ENCODE measurements around the gene SLC18A3. TPM values are rescaled to one million over a fixed set of nuclear protein-coding genes. Genes with fewer than 3 reads are reported as not detected.
A peak's percentile ranks its signal among the peaks of the same experiment; 100 is the strongest.

The SLC18A3 gene
- total and polyA plus RNA-seq, 2 donors, result 0.07 TPM; not detected in 1

DNA sequence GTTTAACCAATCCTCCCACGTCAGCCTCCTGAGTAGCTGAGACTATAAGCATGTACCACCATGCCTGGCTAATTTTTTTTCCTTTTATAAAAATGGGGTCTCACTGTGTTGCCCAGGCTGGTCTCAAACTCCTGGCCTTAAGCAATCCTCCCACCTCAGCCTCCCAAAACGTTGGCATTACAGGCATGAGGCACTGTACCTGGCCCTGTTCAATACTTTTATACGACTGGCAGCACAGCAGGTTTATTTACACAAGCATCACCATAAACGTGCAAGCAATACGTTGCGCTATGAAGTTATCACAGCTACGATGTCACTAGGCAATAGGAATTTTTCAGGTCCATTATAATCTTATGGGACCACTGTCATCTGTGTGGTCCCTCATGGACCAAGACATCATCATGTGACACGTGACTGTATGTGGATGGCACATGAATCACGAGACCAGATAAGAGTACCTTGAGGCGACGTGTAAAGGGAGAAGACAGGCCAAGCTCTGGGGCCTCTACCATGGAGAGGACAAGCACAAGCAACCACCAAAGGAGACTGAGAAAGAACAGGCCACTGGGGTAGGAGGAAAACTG, 34.5 kb upstream of the SLC18A3 start:
- WGBS, result 89% methylated on average over 11 of the region's 11 CpGs
- no peak overlapping the region for H3K27ac ChIP-seq (ENCODE audit: low read depth in 1 of 2, low read length in 1 of 2)

DNA sequence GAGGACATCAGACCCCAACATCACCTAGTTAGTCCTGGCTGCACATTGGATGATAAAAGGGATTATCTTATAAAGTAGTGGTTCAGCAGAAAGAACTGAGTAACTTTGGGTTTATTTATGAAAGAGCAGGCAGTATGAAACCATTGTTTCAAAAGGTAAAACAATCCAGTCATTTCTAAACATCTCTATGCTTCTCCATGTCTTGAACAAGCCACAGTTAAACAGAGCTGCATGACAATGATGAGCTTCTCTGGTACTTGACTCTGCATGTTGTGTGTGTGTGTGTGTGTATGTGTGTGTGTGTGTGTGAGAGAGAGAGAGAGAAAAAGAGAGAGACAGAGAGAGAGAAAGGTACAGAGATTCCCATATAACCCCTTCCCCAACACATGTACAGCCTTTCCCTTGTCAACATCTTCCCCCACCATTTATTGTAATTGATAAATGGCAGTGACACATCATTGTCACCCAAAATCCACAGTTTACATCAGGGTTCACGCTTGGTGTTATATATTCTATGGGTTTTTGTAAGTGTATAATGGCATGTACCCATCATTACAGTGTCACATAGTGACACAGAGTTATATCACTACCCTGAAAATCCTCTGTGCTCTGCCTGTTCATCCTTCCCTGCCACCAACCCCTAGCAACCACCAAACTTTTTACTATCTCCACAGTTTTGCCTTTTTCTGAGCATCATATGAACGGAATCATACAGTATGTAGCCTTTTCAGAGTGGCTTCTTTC, 32.8 kb upstream of the SLC18A3 start:
- WGBS, result 90% methylated on average over 2 of the region's 2 CpGs

More for the DNA sequence above, 34.5 kb upstream of the SLC18A3 start:
- no peaks in the 10 kb centered on the region for H3K9me3 ChIP-seq (ENCODE audit: control insufficient read depth in 2 of 2, insufficient read depth in 1 of 2, low read length in 1 of 2)
- no peak overlapping the region for H3K4me3 ChIP-seq (ENCODE audit: low read length in 2 of 2)
- no peaks in the 10 kb centered on the region for H3K36me3 ChIP-seq (ENCODE audit: control insufficient read depth in 2 of 2, insufficient read depth in 2 of 2, low read length in 1 of 2)
- no peaks in the 10 kb centered on the region for H3K4me1 ChIP-seq (ENCODE audit: control insufficient read depth in 2 of 2, insufficient read depth in 2 of 2, low read length in 2 of 2)
- H3K27me3 ChIP-seq (ENCODE audit: control insufficient read depth in 2 of 2, insufficient read depth in 1 of 2, low read length in 1 of 2), result peaks cover 0 to 2% of the 10 kb centered on the region in 2 donors
- no peak for DNase-seq (ENCODE audit: low read depth in 6 of 9, low spot score in 9 of 9)

DNA sequence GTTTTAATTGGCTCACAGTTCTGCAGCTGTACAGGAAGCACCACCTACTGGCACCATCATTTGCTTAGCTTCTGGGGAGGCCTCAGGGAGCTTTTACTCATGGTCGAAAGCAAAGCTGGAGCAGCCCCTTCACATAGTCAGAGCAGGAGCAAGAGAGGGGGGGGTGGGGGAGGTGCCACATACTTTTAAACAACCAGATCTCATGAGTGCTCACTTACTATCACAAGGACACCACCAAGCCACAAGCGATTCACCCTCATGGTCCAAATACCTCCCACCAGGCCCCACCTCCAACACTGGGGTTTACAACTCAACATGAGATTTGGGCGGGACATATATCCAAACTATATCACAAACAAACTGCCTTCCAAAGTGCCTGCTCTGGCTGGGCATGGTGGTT, 31.7 kb upstream of the SLC18A3 start:
- Histone ChIP-seq H3K27ac (ENCODE audit: low read depth in 1 of 2, low read length in 1 of 2) (no peak overlapping the region), H3K36me3 (ENCODE audit: control insufficient read depth in 2 of 2, insufficient read depth in 2 of 2, low read length in 1 of 2) (no peaks in the 10 kb centered on the region), H3K9me3 (ENCODE audit: control insufficient read depth in 2 of 2, insufficient read depth in 1 of 2, low read length in 1 of 2) (no peaks in the 10 kb centered on the region), H3K27me3 (ENCODE audit: control insufficient read depth in 2 of 2, insufficient read depth in 1 of 2, low read length in 1 of 2) (no peaks in the 10 kb centered on the region), H3K4me1 (ENCODE audit: control insufficient read depth in 2 of 2, insufficient read depth in 2 of 2, low read length in 2 of 2) (no peaks in the 10 kb centered on the region), H3K4me3 (ENCODE audit: low read length in 2 of 2) (no peak overlapping the region)
- DNase-seq (ENCODE audit: low read depth in 6 of 9, low spot score in 9 of 9), result no peak
- 97% methylated on average over 3 of the region's 3 CpGs for WGBS

More for the DNA sequence above, 32.8 kb upstream of the SLC18A3 start:
- Histone ChIP-seq H3K4me3 (ENCODE audit: low read length in 2 of 2) (no peak overlapping the region), H3K36me3 (ENCODE audit: control insufficient read depth in 2 of 2, insufficient read depth in 2 of 2, low read length in 1 of 2) (no peaks in the 10 kb centered on the region), H3K27ac (ENCODE audit: low read depth in 1 of 2, low read length in 1 of 2) (no peak overlapping the region), H3K27me3 (ENCODE audit: control insufficient read depth in 2 of 2, insufficient read depth in 1 of 2, low read length in 1 of 2) (peaks cover 0 to 2% of the 10 kb centered on the region in 2 donors), H3K4me1 (ENCODE audit: control insufficient read depth in 2 of 2, insufficient read depth in 2 of 2, low read length in 2 of 2) (no peaks in the 10 kb centered on the region), H3K9me3 (ENCODE audit: control insufficient read depth in 2 of 2, insufficient read depth in 1 of 2, low read length in 1 of 2) (no peaks in the 10 kb centered on the region)
- no peak for DNase-seq (ENCODE audit: low read depth in 6 of 9, low spot score in 9 of 9)

- no peak overlapping the region for H3K27ac ChIP-seq (ENCODE audit: low read depth in 1 of 2, low read length in 1 of 2)
- H3K4me1 ChIP-seq (ENCODE audit: control insufficient read depth in 2 of 2, insufficient read depth in 2 of 2, low read length in 2 of 2), result no peaks in the 10 kb centered on the region
- no peak overlapping the region for H3K4me3 ChIP-seq (ENCODE audit: low read length in 2 of 2)
- H3K27me3 ChIP-seq (ENCODE audit: control insufficient read depth in 2 of 2, insufficient read depth in 1 of 2, low read length in 1 of 2), result no peaks in the 10 kb centered on the region
- no peak for DNase-seq (ENCODE audit: low read depth in 6 of 9, low spot score in 9 of 9)
- H3K36me3 ChIP-seq (ENCODE audit: control insufficient read depth in 2 of 2, insufficient read depth in 2 of 2, low read length in 1 of 2), result no peaks in the 10 kb centered on the region
- 72% methylated on average over 2 of the region's 2 CpGs for WGBS
- no peaks in the 10 kb centered on the region for H3K9me3 ChIP-seq (ENCODE audit: control insufficient read depth in 2 of 2, insufficient read depth in 1 of 2, low read length in 1 of 2)
These were observed 30.5 kb upstream of the SLC18A3 start for GRCh38 chr10:49579621-49580020.

GRCh38 chr10:49585387-49585786, 24.7 kb upstream of the SLC18A3 start:
- no peak overlapping the region for H3K27ac ChIP-seq (ENCODE audit: low read depth in 1 of 2, low read length in 1 of 2)
- no peak for DNase-seq (ENCODE audit: low read depth in 6 of 9, low spot score in 9 of 9)
- no peaks in the 10 kb centered on the region for H3K9me3 ChIP-seq (ENCODE audit: control insufficient read depth in 2 of 2, insufficient read depth in 1 of 2, low read length in 1 of 2)
- H3K36me3 ChIP-seq (ENCODE audit: control insufficient read depth in 2 of 2, insufficient read depth in 2 of 2, low read length in 1 of 2), result no peaks in the 10 kb centered on the region
- no peaks in the 10 kb centered on the region for H3K27me3 ChIP-seq (ENCODE audit: control insufficient read depth in 2 of 2, insufficient read depth in 1 of 2, low read length in 1 of 2)
- no peak overlapping the region for H3K4me3 ChIP-seq (ENCODE audit: low read length in 2 of 2)
- H3K4me1 ChIP-seq (ENCODE audit: control insufficient read depth in 2 of 2, insufficient read depth in 2 of 2, low read length in 2 of 2), result no peaks in the 10 kb centered on the region

DNA sequence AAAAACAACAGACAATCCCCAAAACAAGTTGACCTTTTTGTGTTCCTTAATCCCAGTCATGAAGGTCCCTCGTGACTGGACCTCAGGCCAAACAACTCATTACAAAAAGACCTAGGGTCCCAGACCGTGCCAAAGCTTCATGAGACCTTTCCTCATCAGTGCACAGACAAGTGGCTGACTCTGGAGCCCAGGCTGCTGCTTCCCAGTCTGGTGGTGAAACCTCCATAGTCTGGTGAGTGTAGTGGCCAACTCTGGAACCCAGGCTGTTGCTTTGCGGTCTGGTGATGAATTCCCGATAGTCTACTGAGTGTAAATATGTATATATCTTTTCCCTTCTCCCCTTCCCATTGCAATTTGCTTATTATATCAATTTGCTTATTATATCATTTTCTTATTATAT, 22.1 kb upstream of the SLC18A3 start:
- Histone ChIP-seq H3K27ac (ENCODE audit: low read depth in 1 of 2, low read length in 1 of 2) (no peak overlapping the region), H3K36me3 (ENCODE audit: control insufficient read depth in 2 of 2, insufficient read depth in 2 of 2, low read length in 1 of 2) (no peaks in the 10 kb centered on the region), H3K4me3 (ENCODE audit: low read length in 2 of 2) (no peak overlapping the region), H3K27me3 (ENCODE audit: control insufficient read depth in 2 of 2, insufficient read depth in 1 of 2, low read length in 1 of 2) (no peaks in the 10 kb centered on the region), H3K4me1 (ENCODE audit: control insufficient read depth in 2 of 2, insufficient read depth in 2 of 2, low read length in 2 of 2) (no peaks in the 10 kb centered on the region), H3K9me3 (ENCODE audit: control insufficient read depth in 2 of 2, insufficient read depth in 1 of 2, low read length in 1 of 2) (no peaks in the 10 kb centered on the region)
- DNase-seq (ENCODE audit: low read depth in 6 of 9, low spot score in 9 of 9), result no peak
- WGBS, result 91% methylated on average over 4 of the region's 4 CpGs

DNA sequence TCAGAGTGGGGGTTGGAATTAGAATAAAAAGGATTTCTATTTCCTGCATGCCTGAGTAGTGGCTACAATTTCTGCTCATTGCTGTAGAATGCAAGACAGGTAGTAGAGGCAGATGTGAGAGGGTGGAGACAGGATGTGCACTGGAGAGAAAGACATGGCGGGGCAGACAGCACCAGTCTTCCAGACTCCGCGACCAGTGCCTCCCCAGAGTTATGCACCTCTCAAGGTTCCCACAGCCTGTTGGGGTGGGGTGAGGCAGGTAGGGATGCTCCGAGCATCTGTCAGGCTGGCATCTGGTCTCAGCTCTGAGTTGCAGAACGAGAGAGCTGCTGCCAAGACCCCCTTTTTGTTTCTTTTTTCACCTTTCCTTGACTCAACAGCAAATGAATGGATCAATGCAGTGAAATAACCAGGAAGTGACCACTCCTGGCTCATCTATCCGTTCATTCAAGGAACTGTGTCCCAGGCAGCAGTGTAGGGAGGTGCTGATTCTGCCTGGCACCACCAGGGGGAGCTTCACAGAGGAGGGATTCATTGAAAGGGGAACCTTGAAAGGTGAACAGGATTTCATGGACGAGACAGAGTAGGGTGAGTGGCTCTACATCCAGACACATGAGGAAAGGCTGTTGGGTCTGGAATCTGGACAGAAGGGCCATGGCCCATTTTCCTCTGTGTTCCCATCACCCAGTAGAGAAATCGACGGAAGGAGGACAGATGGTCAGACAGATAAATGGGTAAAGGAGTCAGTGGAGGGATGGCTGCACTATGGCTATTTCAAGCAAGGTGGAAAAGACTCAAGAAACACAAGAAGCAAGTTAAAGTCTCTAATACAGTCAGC, 17.2 kb upstream of the SLC18A3 start:
- no peak overlapping the region for H3K27ac ChIP-seq (ENCODE audit: low read depth in 1 of 2, low read length in 1 of 2)
- DNase-seq (ENCODE audit: low read depth in 6 of 9, low spot score in 9 of 9), result peak in 8 of 9 donors; percentile 3 to 58 (median 28)
- H3K36me3 ChIP-seq (ENCODE audit: control insufficient read depth in 2 of 2, insufficient read depth in 2 of 2, low read length in 1 of 2), result no peaks in the 10 kb centered on the region
- no peaks in the 10 kb centered on the region for H3K4me1 ChIP-seq (ENCODE audit: control insufficient read depth in 2 of 2, insufficient read depth in 2 of 2, low read length in 2 of 2)
- no peaks in the 10 kb centered on the region for H3K9me3 ChIP-seq (ENCODE audit: control insufficient read depth in 2 of 2, insufficient read depth in 1 of 2, low read length in 1 of 2)
- peaks cover 0 to 2% of the 10 kb centered on the region in 2 donors for H3K27me3 ChIP-seq (ENCODE audit: control insufficient read depth in 2 of 2, insufficient read depth in 1 of 2, low read length in 1 of 2)
- WGBS, result 46% methylated on average over 9 of the region's 9 CpGs
- no peak overlapping the region for H3K4me3 ChIP-seq (ENCODE audit: low read length in 2 of 2)

- Histone ChIP-seq H3K4me3 (ENCODE audit: low read length in 2 of 2) (no peak overlapping the region), H3K27me3 (ENCODE audit: control insufficient read depth in 2 of 2, insufficient read depth in 1 of 2, low read length in 1 of 2) (peaks cover 0 to 2% of the 10 kb centered on the region in 2 donors), H3K27ac (ENCODE audit: low read depth in 1 of 2, low read length in 1 of 2) (no peak overlapping the region), H3K9me3 (ENCODE audit: control insufficient read depth in 2 of 2, insufficient read depth in 1 of 2, low read length in 1 of 2) (no peaks in the 10 kb centered on the region), H3K36me3 (ENCODE audit: control insufficient read depth in 2 of 2, insufficient read depth in 2 of 2, low read length in 1 of 2) (no peaks in the 10 kb centered on the region), H3K4me1 (ENCODE audit: control insufficient read depth in 2 of 2, insufficient read depth in 2 of 2, low read length in 2 of 2) (no peaks in the 10 kb centered on the region)
- WGBS, result 95% methylated on average over 6 of the region's 6 CpGs
- no peak for DNase-seq (ENCODE audit: low read depth in 6 of 9, low spot score in 9 of 9)
These were observed 16.6 kb upstream of the SLC18A3 start for GRCh38 chr10:49593564-49593875.

DNA sequence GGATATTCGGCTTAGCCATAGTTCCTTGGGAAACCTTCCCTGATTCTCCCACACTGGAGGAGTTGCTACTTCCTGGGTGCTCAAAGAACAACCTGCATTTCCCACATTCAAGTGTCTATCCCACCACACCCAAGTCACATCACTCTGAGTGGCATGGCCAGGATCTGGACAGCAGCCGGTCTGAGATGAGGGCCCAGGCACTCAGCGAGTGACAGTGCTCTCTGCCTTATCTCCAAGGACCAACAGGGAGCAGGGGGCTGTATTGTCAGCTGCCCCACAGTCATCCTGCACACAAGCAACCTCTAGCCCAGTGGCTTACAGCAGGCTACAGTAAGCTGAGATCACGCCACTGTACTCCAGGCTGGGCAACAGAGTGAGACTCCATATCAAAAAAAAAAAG, 16.1 kb upstream of the SLC18A3 start:
- Histone ChIP-seq H3K4me3 (ENCODE audit: low read length in 2 of 2) (no peak overlapping the region), H3K27me3 (ENCODE audit: control insufficient read depth in 2 of 2, insufficient read depth in 1 of 2, low read length in 1 of 2) (peaks cover 0 to 2% of the 10 kb centered on the region in 2 donors), H3K36me3 (ENCODE audit: control insufficient read depth in 2 of 2, insufficient read depth in 2 of 2, low read length in 1 of 2) (no peaks in the 10 kb centered on the region), H3K4me1 (ENCODE audit: control insufficient read depth in 2 of 2, insufficient read depth in 2 of 2, low read length in 2 of 2) (no peaks in the 10 kb centered on the region), H3K9me3 (ENCODE audit: control insufficient read depth in 2 of 2, insufficient read depth in 1 of 2, low read length in 1 of 2) (no peaks in the 10 kb centered on the region), H3K27ac (ENCODE audit: low read depth in 1 of 2, low read length in 1 of 2) (no peak overlapping the region)
- WGBS, result 84% methylated on average over 4 of the region's 4 CpGs
- DNase-seq (ENCODE audit: low read depth in 6 of 9, low spot score in 9 of 9), result no peak

Measured in thymus (tissue), 11 donors.